ENCODE measurements around the gene MXRA7.
A peak's percentile ranks its signal among the peaks of the same experiment; 100 is the strongest.

GRCh38 chr17:76643553-76644148 lies 67.1 kb downstream of the MXRA7 start, which contains the start of gene ST6GALNAC1:
- peak in 1 of 6 experiments; percentile 4 for TF ChIP-seq CTCF (IDR thresholded peaks at IDR 0.05)
- peak in 3 of 4 donors; percentile 30 to 89 (median 45) for TF ChIP-seq POLR2A (IDR thresholded peaks at IDR 0.05)
